Calu3 (cell line): Measurements from ENCODE around the gene PRRG1. TPM values are rescaled to one million over a fixed set of nuclear protein-coding genes. Genes with fewer than 3 reads are reported as not detected.
"Not testable (repeated sequence)": the region's sequence is repeated elsewhere in the genome, so short reads cannot be mapped to it uniquely, and the experiment has no call there.

ENCODE experiments used
- BruUV-seq: library from RNA; stranded (reverse); fragments of 400-500 nt; replicated peaks from 2 replicates; lab custom pipeline; 2021; lab: Mats Ljungman, UMichigan
- CTCF ChIA-PET: fragments of 300-600 bp; sonication (Branson Sonifier 250); formaldehyde crosslinking; loops from one replicate; lab custom pipeline; 2022; ENCODE audit warnings: antibody characterized with exemption; lab: Charles Lee
- DNase-seq: peaks from one replicate; pipeline ENCODE4 v3.0.0; 2022
- H3K27ac Mint-ChIP-seq: one replicate; pipeline ENCODE4 v1.8.0; 2022; ENCODE audit warnings: mixed read lengths; ENCODE audit not compliant: unreplicated experiment
- H3K27me3 Mint-ChIP-seq: one replicate; pipeline ENCODE4 v1.8.0; 2022; ENCODE audit warnings: mixed read lengths; ENCODE audit not compliant: unreplicated experiment
- H3K36me3 Mint-ChIP-seq: one replicate; pipeline ENCODE4 v1.8.0; 2022; ENCODE audit warnings: mild to moderate bottlenecking, moderate library complexity, mixed read lengths; ENCODE audit not compliant: insufficient read depth, unreplicated experiment
- H3K4me1 Mint-ChIP-seq: one replicate; pipeline ENCODE4 v1.8.0; 2022; ENCODE audit warnings: mild to moderate bottlenecking, low read depth, mixed read lengths; ENCODE audit not compliant: unreplicated experiment
- H3K4me3 Mint-ChIP-seq: one replicate; pipeline ENCODE4 v1.8.0; 2022; ENCODE audit warnings: mild to moderate bottlenecking, low read depth, moderate library complexity, mixed read lengths; ENCODE audit not compliant: unreplicated experiment
- H3K9me3 Mint-ChIP-seq: one replicate; pipeline ENCODE4 v1.8.0; 2022; ENCODE audit warnings: low read depth, mixed read lengths; ENCODE audit not compliant: unreplicated experiment
- CTCF ChIP-seq: fragments of 200-600 bp; IDR thresholded peaks from one replicate; pipeline ENCODE4 v1.8.0; 2022; ENCODE audit warnings: antibody characterized with exemption; ENCODE audit not compliant: unreplicated experiment
- intact Hi-C: fragments of 100-400 bp; cut with micrococcal nuclease; formaldehyde crosslinking; loops from one replicate; pipeline ENCODE4 v1.10.0; 2022; ENCODE audit not compliant: unreplicated experiment
- total RNA-seq: library from RNA; stranded (reverse); gene quantifications from 2 replicates; pipeline ENCODE4 v1.2.3, GENCODE V29; 2022

The PRRG1 gene
- total RNA-seq, 1 experiment from 2014 or later: 26.1 TPM

GRCh38 chrX:37424000-37424429, 74.9 kb downstream of the PRRG1 start:
- Mint-ChIP-seq H3K9me3 (no peaks in the 10 kb centered on the region), H3K4me1 (peaks cover 8% of the 10 kb centered on the region), H3K4me3 (no peak overlapping the region), H3K27me3 (no peaks in the 10 kb centered on the region), H3K36me3 (peaks cover 15% of the 10 kb centered on the region), H3K27ac (no peak overlapping the region)
- DNase-seq: no peak
- BruUV-seq: no TSS peak
- no peak for TF ChIP-seq CTCF
- intact Hi-C loops: no loop called here
- CTCF ChIA-PET: no interaction called here

- H3K9me3 Mint-ChIP-seq: no peaks in the 10 kb centered on the region
- H3K4me3 Mint-ChIP-seq: no peak overlapping the region
- no TSS peak for BruUV-seq
- H3K36me3 Mint-ChIP-seq: peaks cover 13% of the 10 kb centered on the region
- CTCF ChIA-PET: no interaction called here
- DNase-seq: no peak
- TF ChIP-seq CTCF: no peak
- intact Hi-C loops: no loop called here
- H3K27ac Mint-ChIP-seq: no peak overlapping the region
- no peaks in the 10 kb centered on the region for H3K27me3 Mint-ChIP-seq
- H3K4me1 Mint-ChIP-seq: peaks cover 11% of the 10 kb centered on the region
These were observed 76.2 kb downstream of the PRRG1 start for GRCh38 chrX:37425370-37425769.

- H3K27ac Mint-ChIP-seq, CTCF ChIA-PET, H3K9me3 Mint-ChIP-seq, DNase-seq, intact Hi-C loops, H3K27me3 Mint-ChIP-seq, BruUV-seq, H3K4me3 Mint-ChIP-seq: not testable (repeated sequence)
- H3K4me1 Mint-ChIP-seq: peaks cover 15% of the 10 kb centered on the region
- peaks cover 10% of the 10 kb centered on the region for H3K36me3 Mint-ChIP-seq
These were observed 79.8 kb downstream of the PRRG1 start for GRCh38 chrX:37428962-37429361.

- H3K4me3 Mint-ChIP-seq: no peak overlapping the region
- intact Hi-C loops: no loop called here
These were observed 85.2 kb downstream of the PRRG1 start for GRCh38 chrX:37434362-37434761.

More at GRCh38 chrX:37434362-37434761, 85.2 kb downstream of the PRRG1 start:
- Mint-ChIP-seq H3K9me3 (no peaks in the 10 kb centered on the region), H3K4me1 (peaks cover 12% of the 10 kb centered on the region), H3K36me3 (no peaks in the 10 kb centered on the region), H3K27ac (no peak overlapping the region), H3K27me3 (no peaks in the 10 kb centered on the region)
- TF ChIP-seq CTCF: no peak
- no TSS peak for BruUV-seq
- DNase-seq: no peak
- CTCF ChIA-PET: no interaction called here
